ENCODE results near the gene HDGFL1. TPM values are rescaled to one million over a fixed set of nuclear protein-coding genes. Genes with fewer than 3 reads are reported as not detected.

The HDGFL1 gene
- total RNA-seq, 4 donors from 2014 or later = not detected

DNA sequence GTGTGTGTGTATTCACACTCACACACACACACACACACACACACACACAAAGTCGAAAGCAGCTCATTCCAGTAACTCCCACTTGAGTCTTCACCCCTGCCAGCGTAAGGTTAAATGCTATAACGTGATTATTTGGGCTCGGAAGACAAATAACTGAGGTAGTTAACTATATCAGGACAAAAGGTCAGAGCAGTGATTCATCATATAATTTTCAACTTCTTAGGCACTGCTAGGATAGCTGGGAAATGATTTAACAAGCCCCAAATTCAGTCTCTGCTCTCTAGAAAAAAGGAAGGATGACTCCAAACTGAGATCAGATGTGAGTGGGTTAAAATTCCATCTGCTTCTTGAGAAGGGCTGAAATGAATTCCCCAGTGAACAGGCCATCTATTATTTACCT, 30.7 kb downstream of the HDGFL1 start:
- no peak for DNase-seq
- Histone ChIP-seq H3K27me3 (no peaks in the 10 kb centered on the region), H3K27ac (no peak overlapping the region), H3K4me3 (no peak overlapping the region), H3K4me1 (no peaks in the 10 kb centered on the region), H3K9me3 (no peaks in the 10 kb centered on the region), H3K36me3 (no peaks in the 10 kb centered on the region)
- TF ChIP-seq POLR2A (IDR thresholded peaks at IDR 0.05) = no peak
- TF ChIP-seq CTCF (IDR thresholded peaks at IDR 0.05) = no peak
- intact Hi-C loops (cut with DNase I) = no loop called here
- 76% methylated on average over 4 of the region's 4 CpGs; no CpG with 5 or more reads in 1 of the 2 donors for WGBS, 2 donors

- Histone ChIP-seq H3K27me3 (no peaks in the 10 kb centered on the region), H3K27ac (no peak overlapping the region), H3K4me1 (no peaks in the 10 kb centered on the region), H3K4me3 (no peak overlapping the region), H3K36me3 (no peaks in the 10 kb centered on the region), H3K9me3 (no peaks in the 10 kb centered on the region)
- no peak for TF ChIP-seq POLR2A (IDR thresholded peaks at IDR 0.05)
- 72 to 76% methylated on average over 5 of the region's 5 CpGs for WGBS, 2 donors
- DNase-seq = no peak
- intact Hi-C loops (cut with DNase I) = no loop called here
Observed at GRCh38 chr6:22601984-22602383, 32.6 kb downstream of the HDGFL1 start.

GRCh38 chr6:22605736-22606135, 36.4 kb downstream of the HDGFL1 start:
- Histone ChIP-seq H3K4me3 (no peak overlapping the region), H3K27me3 (no peaks in the 10 kb centered on the region), H3K4me1 (no peaks in the 10 kb centered on the region), H3K27ac (no peak overlapping the region), H3K9me3 (no peaks in the 10 kb centered on the region), H3K36me3 (no peaks in the 10 kb centered on the region)
- no peak for DNase-seq
- WGBS, 2 donors = 80 to 87% methylated on average over 2 of the region's 2 CpGs
- TF ChIP-seq POLR2A (IDR thresholded peaks at IDR 0.05) = no peak
- intact Hi-C loops (cut with DNase I) = no loop called here

- no peaks in the 10 kb centered on the region for H3K9me3 ChIP-seq
- intact Hi-C loops (cut with DNase I) = no loop called here
- H3K4me3 ChIP-seq = no peak overlapping the region
- peaks cover 0 to 7% (median 0%) of the 10 kb centered on the region in 3 donors for H3K4me1 ChIP-seq
- TF ChIP-seq CTCF (IDR thresholded peaks at IDR 0.05) = no peak
- no peak overlapping the region for H3K27ac ChIP-seq
- no peaks in the 10 kb centered on the region for H3K36me3 ChIP-seq
- no peaks in the 10 kb centered on the region for H3K27me3 ChIP-seq
- DNase-seq = no peak
- WGBS, 2 donors = 88 to 93% methylated on average over 4 of the region's 4 CpGs
Observed at GRCh38 chr6:22610127-22610526, 40.8 kb downstream of the HDGFL1 start.

DNA sequence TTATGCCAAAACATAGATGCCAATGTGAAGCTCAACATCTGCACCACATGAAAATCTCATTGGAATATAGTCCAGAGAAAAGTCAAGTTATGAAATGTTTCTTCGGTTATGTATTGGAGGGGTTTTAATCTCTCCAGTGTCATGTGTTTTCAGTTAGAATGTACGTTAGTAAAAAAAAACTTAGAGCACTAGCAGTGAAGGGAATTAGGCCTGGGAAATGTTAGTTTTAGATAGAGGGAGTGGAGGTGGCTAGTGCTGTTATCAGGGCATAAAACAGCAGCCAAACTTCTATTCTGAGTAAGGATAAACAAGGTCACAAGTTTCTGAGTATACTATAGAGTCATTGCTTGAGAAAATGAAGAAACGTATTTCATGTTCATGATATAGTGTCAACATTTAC, 42.9 kb downstream of the HDGFL1 start:
- intact Hi-C loops (cut with DNase I) = no loop called here
- Histone ChIP-seq H3K36me3 (no peaks in the 10 kb centered on the region), H3K4me1 (peaks cover 0 to 7% (median 0%) of the 10 kb centered on the region in 3 donors), H3K27ac (no peak overlapping the region), H3K27me3 (no peaks in the 10 kb centered on the region), H3K9me3 (no peaks in the 10 kb centered on the region), H3K4me3 (no peak overlapping the region)
- DNase-seq = no peak
- no peak for TF ChIP-seq POLR2A (IDR thresholded peaks at IDR 0.05)
- TF ChIP-seq CTCF (IDR thresholded peaks at IDR 0.05) = no peak
- 50 to 54% methylated on average over 3 of the region's 3 CpGs for WGBS, 2 donors

GRCh38 chr6:22613051-22613450, 43.7 kb downstream of the HDGFL1 start:
- peaks cover 0 to 5% (median 0%) of the 10 kb centered on the region in 3 donors for H3K9me3 ChIP-seq
- intact Hi-C loops (cut with DNase I) = no loop called here
- WGBS, 2 donors = 47 to 88% methylated on average over 1 of the region's 1 CpG
- no peak for DNase-seq
- peaks cover 0 to 7% (median 0%) of the 10 kb centered on the region in 3 donors for H3K4me1 ChIP-seq
- H3K27ac ChIP-seq = no peak overlapping the region
- no peak overlapping the region for H3K4me3 ChIP-seq
- no peaks in the 10 kb centered on the region for H3K36me3 ChIP-seq
- no peaks in the 10 kb centered on the region for H3K27me3 ChIP-seq
- no peak for TF ChIP-seq CTCF (IDR thresholded peaks at IDR 0.05)
